Liver (tissue), 9 donors: ENCODE data around the gene SDSL. TPM values are rescaled to one million over a fixed set of nuclear protein-coding genes. Genes with fewer than 3 reads are reported as not detected.

Source experiments
- DNase-seq: peaks from one replicate; pipeline ENCODE4 v3.0.0-alpha.2; 2017; ENCODE audit warnings: low spot score
- H3K27ac ChIP-seq, 2 donors: one replicate each; pipeline ENCODE4 v1.7.0; 2013; ENCODE audit warnings: inconsistent platforms in 2 of 2, low read length in 2 of 2, control low read depth in 1 of 2, low read depth in 1 of 2, mild to moderate bottlenecking in 1 of 2
- H3K27me3 ChIP-seq, 4 donors: one replicate each; pipeline versions ENCODE4 v1.6.1 to v1.7.0; 2013; ENCODE audit warnings: low read length in 3 of 4, inconsistent platforms in 1 of 4, mild to moderate bottlenecking in 1 of 4, moderate library complexity in 1 of 4; ENCODE audit not compliant: control insufficient read depth in 4 of 4, insufficient read depth in 4 of 4
- H3K36me3 ChIP-seq, 4 donors: one replicate each; pipeline versions ENCODE4 v1.6.1 to v1.7.0; 2013; ENCODE audit warnings: low read length in 3 of 4, mild to moderate bottlenecking in 3 of 4, low read depth in 1 of 4, moderate library complexity in 1 of 4; ENCODE audit not compliant: control insufficient read depth in 4 of 4, insufficient read depth in 3 of 4
- H3K4me1 ChIP-seq, 4 donors: one replicate each; pipeline versions ENCODE4 v1.6.1 to v1.7.0; 2013; ENCODE audit warnings: low read length in 3 of 4, mild to moderate bottlenecking in 3 of 4, moderate library complexity in 1 of 4; ENCODE audit not compliant: control insufficient read depth in 4 of 4, insufficient read depth in 4 of 4
- H3K4me3 ChIP-seq, 3 donors: one replicate each; pipeline versions ENCODE4 v1.6.1 to v1.7.0; 2013; ENCODE audit warnings: low read length in 3 of 3, control low read depth in 1 of 3, low read depth in 1 of 3, mild to moderate bottlenecking in 1 of 3
- H3K9ac ChIP-seq, 2 donors: one replicate each; pipeline ENCODE4 v1.7.0; 2013; ENCODE audit warnings: low read length in 2 of 2, mild to moderate bottlenecking in 2 of 2, moderate library complexity in 2 of 2, control low read depth in 1 of 2, low read depth in 1 of 2
- H3K9me3 ChIP-seq, 4 donors: one replicate each; pipeline versions ENCODE4 v1.6.1 to v1.7.0; 2013; ENCODE audit warnings: low read length in 3 of 4; ENCODE audit not compliant: control insufficient read depth in 4 of 4
- EGR1 ChIP-seq, 2 donors: IDR thresholded peaks; 2 replicates each; pipeline ENCODE4 v1.6.1; 2016 to 2018; ENCODE audit warnings: antibody characterized with exemption in 2 of 2, low read depth in 2 of 2
- FOXA1 ChIP-seq: IDR thresholded peaks from 2 replicates; pipeline ENCODE4 v1.6.1; 2016; ENCODE audit warnings: antibody characterized with exemption
- FOXA2 ChIP-seq: IDR thresholded peaks from 2 replicates; pipeline ENCODE4 v1.6.1; 2016; ENCODE audit warnings: antibody characterized with exemption
- GABPA ChIP-seq, 2 donors: IDR thresholded peaks in 1 of 2; conservative IDR thresholded peaks in 1 of 2; 2 replicates each; pipeline ENCODE4 v1.6.1; 2016; ENCODE audit warnings: antibody characterized with exemption in 2 of 2, mild to moderate bottlenecking in 1 of 2, moderate library complexity in 1 of 2
- HNF4G ChIP-seq: IDR thresholded peaks from 2 replicates; pipeline ENCODE4 v1.6.1; 2016; ENCODE audit warnings: antibody characterized with exemption
- JUND ChIP-seq, 2 donors: IDR thresholded peaks; 2 replicates each; pipeline ENCODE4 v1.6.1; 2016; ENCODE audit warnings: antibody characterized with exemption in 2 of 2
- NR2F2 ChIP-seq: IDR thresholded peaks from 2 replicates; pipeline ENCODE4 v1.6.1; 2016; ENCODE audit warnings: antibody characterized with exemption
- RAD21 ChIP-seq, 2 donors: IDR thresholded peaks; 2 replicates each; pipeline ENCODE4 v1.6.1; 2016; ENCODE audit warnings: antibody characterized with exemption in 2 of 2, mild to moderate bottlenecking in 2 of 2
- TAF1 ChIP-seq: conservative IDR thresholded peaks from 2 replicates; pipeline ENCODE4 v1.6.1; 2016; ENCODE audit warnings: antibody characterized with exemption, mild to moderate bottlenecking
- YY1 ChIP-seq: IDR thresholded peaks from 2 replicates; pipeline ENCODE4 v1.6.1; 2016; ENCODE audit warnings: antibody characterized with exemption, mild to moderate bottlenecking
- whole genome bisulfite sequencing: extraction: QIAGEN DNeasy Blood & Tissue Kit; methylation state at CpG from one replicate; pipeline ENCODE4 v1.1.7; 2013; 5-methylcytosine and 5-hydroxymethylcytosine counted together
- polyA plus RNA-seq, 2 donors: library from polyadenylated mRNA; stranded (reverse) in 1 of 2; unstranded in 1 of 2; fragments of 200-250 nt in 1 of 2; fragments of >200 nt in 1 of 2; fragmentation: Nextera tagmentation in 1 of 2; extraction: Ambion mirVana in 1 of 2; gene quantifications; one replicate each; pipeline versions ENCODE4 v1.2.1 to v1.2.3, GENCODE V29; 2013 to 2015
- total RNA-seq, 2 donors: library from RNA; depleted of rRNA; stranded (reverse); fragments of >200 nt; gene quantifications; one replicate each; pipeline ENCODE4 v1.2.3, GENCODE V29; 2014
- TF ChIP-seq, protein P1 (sequence below): IDR thresholded peaks from 2 replicates; pipeline ENCODE4 v1.6.1; 2016; ENCODE audit warnings: antibody characterized with exemption
- TF ChIP-seq, protein P2 (sequence below): fragments of 150-350 bp; IDR thresholded peaks from 2 replicates; pipeline ENCODE4 v1.5.1; 2017; ENCODE audit warnings: improper control_type of control experiment, low read depth, low read length; ENCODE audit not compliant: missing input control
- TF ChIP-seq, protein P3 (sequence below): IDR thresholded peaks from 2 replicates; pipeline ENCODE4 v1.6.1; 2016; ENCODE audit warnings: antibody characterized with exemption
- TF ChIP-seq, protein P4 (sequence below): IDR thresholded peaks from 2 replicates; pipeline ENCODE4 v1.6.1; 2016; ENCODE audit warnings: antibody characterized with exemption, mild to moderate bottlenecking
- donor health status: healthy.
- donor health status: healthy.
- donor health status: healthy.
- donor health status: healthy.
- donor health status: healthy.

SDSL gene
- total and polyA plus RNA-seq, 4 donors, result 22.4 to 93.1 (median 33.7) TPM

DNA sequence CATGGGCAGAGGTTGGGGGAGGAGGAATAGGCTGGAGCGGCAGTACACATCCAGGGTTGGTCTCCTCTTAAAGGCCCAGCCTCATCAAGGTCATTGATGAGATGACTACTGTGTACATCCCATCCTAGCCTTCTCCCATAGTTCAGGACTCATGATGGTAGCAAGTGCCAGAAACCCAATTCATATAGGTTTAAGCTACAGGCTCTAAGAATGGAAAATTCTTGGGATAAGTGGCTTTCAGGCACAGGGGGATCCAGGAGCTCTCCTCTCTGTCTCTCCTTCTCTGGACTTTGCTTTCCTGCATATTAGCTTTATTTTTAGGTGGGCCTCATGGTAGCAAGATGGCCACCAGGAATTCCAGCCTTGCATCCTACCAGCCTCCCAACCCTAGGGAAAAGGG lies 6.3 kb downstream of the SDSL start:
- H3K9me3 ChIP-seq, result no peaks in the 10 kb centered on the region
- peaks cover 0 to 2% (median under 1%) of the 10 kb centered on the region in 4 donors for H3K4me1 ChIP-seq
- no peaks in the 10 kb centered on the region for H3K27me3 ChIP-seq
- H3K27ac ChIP-seq, result no peak overlapping the region
- no peaks in the 10 kb centered on the region for H3K36me3 ChIP-seq
- TF ChIP-seq YY1 (no peak), FOXA1 (no peak), FOXA2 (no peak), JUND (IDR thresholded peaks at IDR 0.05) (no peak), EGR1 (IDR thresholded peaks at IDR 0.05; ENCODE audit: low read depth in 2 of 2) (no peak), GABPA (IDR thresholded peaks at IDR 0.05 in 1 of 2, conservative IDR thresholded peaks at IDR 0.05 in 1 of 2) (no peak), NR2F2 (no peak), TAF1 (no peak), RAD21 (IDR thresholded peaks at IDR 0.05) (no peak), HNF4G (no peak)
- TF ChIP-seq, protein P1, sequence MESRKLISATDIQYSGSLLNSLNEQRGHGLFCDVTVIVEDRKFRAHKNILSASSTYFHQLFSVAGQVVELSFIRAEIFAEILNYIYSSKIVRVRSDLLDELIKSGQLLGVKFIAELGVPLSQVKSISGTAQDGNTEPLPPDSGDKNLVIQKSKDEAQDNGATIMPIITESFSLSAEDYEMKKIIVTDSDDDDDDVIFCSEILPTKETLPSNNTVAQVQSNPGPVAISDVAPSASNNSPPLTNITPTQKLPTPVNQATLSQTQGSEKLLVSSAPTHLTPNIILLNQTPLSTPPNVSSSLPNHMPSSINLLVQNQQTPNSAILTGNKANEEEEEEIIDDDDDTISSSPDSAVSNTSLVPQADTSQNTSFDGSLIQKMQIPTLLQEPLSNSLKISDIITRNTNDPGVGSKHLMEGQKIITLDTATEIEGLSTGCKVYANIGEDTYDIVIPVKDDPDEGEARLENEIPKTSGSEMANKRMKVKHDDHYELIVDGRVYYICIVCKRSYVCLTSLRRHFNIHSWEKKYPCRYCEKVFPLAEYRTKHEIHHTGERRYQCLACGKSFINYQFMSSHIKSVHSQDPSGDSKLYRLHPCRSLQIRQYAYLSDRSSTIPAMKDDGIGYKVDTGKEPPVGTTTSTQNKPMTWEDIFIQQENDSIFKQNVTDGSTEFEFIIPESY, result no peak
- TF ChIP-seq, protein P2, sequence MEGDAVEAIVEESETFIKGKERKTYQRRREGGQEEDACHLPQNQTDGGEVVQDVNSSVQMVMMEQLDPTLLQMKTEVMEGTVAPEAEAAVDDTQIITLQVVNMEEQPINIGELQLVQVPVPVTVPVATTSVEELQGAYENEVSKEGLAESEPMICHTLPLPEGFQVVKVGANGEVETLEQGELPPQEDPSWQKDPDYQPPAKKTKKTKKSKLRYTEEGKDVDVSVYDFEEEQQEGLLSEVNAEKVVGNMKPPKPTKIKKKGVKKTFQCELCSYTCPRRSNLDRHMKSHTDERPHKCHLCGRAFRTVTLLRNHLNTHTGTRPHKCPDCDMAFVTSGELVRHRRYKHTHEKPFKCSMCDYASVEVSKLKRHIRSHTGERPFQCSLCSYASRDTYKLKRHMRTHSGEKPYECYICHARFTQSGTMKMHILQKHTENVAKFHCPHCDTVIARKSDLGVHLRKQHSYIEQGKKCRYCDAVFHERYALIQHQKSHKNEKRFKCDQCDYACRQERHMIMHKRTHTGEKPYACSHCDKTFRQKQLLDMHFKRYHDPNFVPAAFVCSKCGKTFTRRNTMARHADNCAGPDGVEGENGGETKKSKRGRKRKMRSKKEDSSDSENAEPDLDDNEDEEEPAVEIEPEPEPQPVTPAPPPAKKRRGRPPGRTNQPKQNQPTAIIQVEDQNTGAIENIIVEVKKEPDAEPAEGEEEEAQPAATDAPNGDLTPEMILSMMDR, result no peak
- no peak for DNase-seq
- 83% methylated on average over 1 of the region's 1 CpG for WGBS
- H3K4me3 ChIP-seq, result no peak overlapping the region
- no peak overlapping the region for H3K9ac ChIP-seq

DNA sequence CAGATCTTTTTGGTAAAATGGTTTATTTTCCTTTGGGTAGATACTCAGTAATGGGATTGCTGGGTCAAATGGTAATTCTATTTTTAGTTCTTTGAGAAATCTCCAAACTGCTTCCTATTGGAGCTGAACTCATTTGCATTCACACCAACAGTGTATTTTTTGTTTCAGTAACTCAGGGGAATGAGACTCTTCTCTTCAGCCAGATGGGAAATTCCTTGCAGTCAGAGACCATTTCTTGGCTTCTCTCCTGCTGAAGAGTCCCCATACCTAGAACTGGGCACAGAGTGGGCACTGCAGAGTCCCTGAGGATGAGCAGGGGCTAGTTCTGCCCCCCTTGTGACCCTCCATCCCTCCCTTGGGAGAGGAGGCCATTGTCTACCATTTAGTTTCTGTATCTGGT lies 10.8 kb downstream of the SDSL start:
- no peak for TF ChIP-seq FOXA2
- TF ChIP-seq TAF1, result no peak
- TF ChIP-seq GABPA (IDR thresholded peaks at IDR 0.05 in 1 of 2, conservative IDR thresholded peaks at IDR 0.05 in 1 of 2), result no peak
- TF ChIP-seq, protein P1, result no peak
- TF ChIP-seq, protein P3, sequence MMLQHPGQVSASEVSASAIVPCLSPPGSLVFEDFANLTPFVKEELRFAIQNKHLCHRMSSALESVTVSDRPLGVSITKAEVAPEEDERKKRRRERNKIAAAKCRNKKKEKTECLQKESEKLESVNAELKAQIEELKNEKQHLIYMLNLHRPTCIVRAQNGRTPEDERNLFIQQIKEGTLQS, result no peak
- TF ChIP-seq, protein P4, sequence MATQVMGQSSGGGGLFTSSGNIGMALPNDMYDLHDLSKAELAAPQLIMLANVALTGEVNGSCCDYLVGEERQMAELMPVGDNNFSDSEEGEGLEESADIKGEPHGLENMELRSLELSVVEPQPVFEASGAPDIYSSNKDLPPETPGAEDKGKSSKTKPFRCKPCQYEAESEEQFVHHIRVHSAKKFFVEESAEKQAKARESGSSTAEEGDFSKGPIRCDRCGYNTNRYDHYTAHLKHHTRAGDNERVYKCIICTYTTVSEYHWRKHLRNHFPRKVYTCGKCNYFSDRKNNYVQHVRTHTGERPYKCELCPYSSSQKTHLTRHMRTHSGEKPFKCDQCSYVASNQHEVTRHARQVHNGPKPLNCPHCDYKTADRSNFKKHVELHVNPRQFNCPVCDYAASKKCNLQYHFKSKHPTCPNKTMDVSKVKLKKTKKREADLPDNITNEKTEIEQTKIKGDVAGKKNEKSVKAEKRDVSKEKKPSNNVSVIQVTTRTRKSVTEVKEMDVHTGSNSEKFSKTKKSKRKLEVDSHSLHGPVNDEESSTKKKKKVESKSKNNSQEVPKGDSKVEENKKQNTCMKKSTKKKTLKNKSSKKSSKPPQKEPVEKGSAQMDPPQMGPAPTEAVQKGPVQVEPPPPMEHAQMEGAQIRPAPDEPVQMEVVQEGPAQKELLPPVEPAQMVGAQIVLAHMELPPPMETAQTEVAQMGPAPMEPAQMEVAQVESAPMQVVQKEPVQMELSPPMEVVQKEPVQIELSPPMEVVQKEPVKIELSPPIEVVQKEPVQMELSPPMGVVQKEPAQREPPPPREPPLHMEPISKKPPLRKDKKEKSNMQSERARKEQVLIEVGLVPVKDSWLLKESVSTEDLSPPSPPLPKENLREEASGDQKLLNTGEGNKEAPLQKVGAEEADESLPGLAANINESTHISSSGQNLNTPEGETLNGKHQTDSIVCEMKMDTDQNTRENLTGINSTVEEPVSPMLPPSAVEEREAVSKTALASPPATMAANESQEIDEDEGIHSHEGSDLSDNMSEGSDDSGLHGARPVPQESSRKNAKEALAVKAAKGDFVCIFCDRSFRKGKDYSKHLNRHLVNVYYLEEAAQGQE, result no peak
- TF ChIP-seq FOXA1, result no peak
- no peak for TF ChIP-seq HNF4G
- TF ChIP-seq EGR1 (IDR thresholded peaks at IDR 0.05; ENCODE audit: low read depth in 2 of 2), result no peak
- no peaks in the 10 kb centered on the region for H3K27me3 ChIP-seq
- peaks cover 0 to 3% (median under 1%) of the 10 kb centered on the region in 4 donors for H3K36me3 ChIP-seq
- no peak overlapping the region for H3K9ac ChIP-seq
- no peaks in the 10 kb centered on the region for H3K9me3 ChIP-seq
- no peak overlapping the region for H3K4me3 ChIP-seq
- H3K27ac ChIP-seq, result no peak overlapping the region
- H3K4me1 ChIP-seq, result no peaks in the 10 kb centered on the region
- no peak for DNase-seq
